ENCODE measurements around the gene FRMD5.

The FRMD5 gene

GRCh38 chr15:44058126-44058525, 136.9 kb downstream of the FRMD5 start:
- in situ Hi-C loops (cut with MboI; ENCODE audit: low pct_unique_long_range_greater_than_20kb, low sequenced_read_pairs, unreplicated experiment): loop anchor here (10.0 kb wide), 1 partner anchor 153 kb away; no protein-coding TSS in a partner anchor
- no peak for DNase-seq (ENCODE audit: low spot score)
- TF ChIP-seq CTCF (IDR thresholded peaks at IDR 0.05; ENCODE audit: extremely low read depth, insufficient read depth, missing control alignments): no peak

- no peak for TF ChIP-seq CTCF (IDR thresholded peaks at IDR 0.05; ENCODE audit: extremely low read depth, insufficient read depth, missing control alignments)
- in situ Hi-C loops (cut with MboI; ENCODE audit: low pct_unique_long_range_greater_than_20kb, low sequenced_read_pairs, unreplicated experiment): no loop called here
- no peak for DNase-seq (ENCODE audit: low spot score)
Measured at GRCh38 chr15:44045661-44046060, 149.4 kb downstream of the FRMD5 start.

- in situ Hi-C loops (cut with MboI; ENCODE audit: low pct_unique_long_range_greater_than_20kb, low sequenced_read_pairs, unreplicated experiment): no loop called here
- TF ChIP-seq CTCF (IDR thresholded peaks at IDR 0.05; ENCODE audit: extremely low read depth, insufficient read depth, missing control alignments): no peak
- DNase-seq (ENCODE audit: low spot score): no peak
Measured at GRCh38 chr15:44045217-44045616, 149.9 kb downstream of the FRMD5 start.

GRCh38 chr15:44038755-44039191, 156.3 kb downstream of the FRMD5 start:
- in situ Hi-C loops (cut with MboI; ENCODE audit: low pct_unique_long_range_greater_than_20kb, low sequenced_read_pairs, unreplicated experiment): no loop called here
- no peak for TF ChIP-seq CTCF (IDR thresholded peaks at IDR 0.05; ENCODE audit: extremely low read depth, insufficient read depth, missing control alignments)
- no peak for DNase-seq (ENCODE audit: low spot score)

- DNase-seq (ENCODE audit: low spot score): no peak
- in situ Hi-C loops (cut with MboI; ENCODE audit: low pct_unique_long_range_greater_than_20kb, low sequenced_read_pairs, unreplicated experiment): no loop called here
- TF ChIP-seq CTCF (IDR thresholded peaks at IDR 0.05; ENCODE audit: extremely low read depth, insufficient read depth, missing control alignments): no peak
Measured at GRCh38 chr15:44035781-44036699, 159.0 kb downstream of the FRMD5 start.

- in situ Hi-C loops (cut with MboI; ENCODE audit: low pct_unique_long_range_greater_than_20kb, low sequenced_read_pairs, unreplicated experiment): no loop called here
- no peak for TF ChIP-seq CTCF (IDR thresholded peaks at IDR 0.05; ENCODE audit: extremely low read depth, insufficient read depth, missing control alignments)
- no peak for DNase-seq (ENCODE audit: low spot score)
Measured at GRCh38 chr15:44034933-44035624, 160.0 kb downstream of the FRMD5 start.
